GM18907 (cell line): ENCODE results near the gene SNX9.
A peak's percentile ranks its signal among the peaks of the same experiment; 100 is the strongest.
"Not testable (repeated sequence)": the region's sequence is repeated elsewhere in the genome, so short reads cannot be mapped to it uniquely, and the experiment has no call there.

Source experiments
- ATAC-seq: cut with Tn5 transposase; IDR thresholded peaks from one replicate; pipeline ENCODE4 v1.9.1; 2021; ENCODE audit warnings: mild to moderate bottlenecking, moderate library complexity; ENCODE audit not compliant: unreplicated experiment

SNX9 gene

DNA sequence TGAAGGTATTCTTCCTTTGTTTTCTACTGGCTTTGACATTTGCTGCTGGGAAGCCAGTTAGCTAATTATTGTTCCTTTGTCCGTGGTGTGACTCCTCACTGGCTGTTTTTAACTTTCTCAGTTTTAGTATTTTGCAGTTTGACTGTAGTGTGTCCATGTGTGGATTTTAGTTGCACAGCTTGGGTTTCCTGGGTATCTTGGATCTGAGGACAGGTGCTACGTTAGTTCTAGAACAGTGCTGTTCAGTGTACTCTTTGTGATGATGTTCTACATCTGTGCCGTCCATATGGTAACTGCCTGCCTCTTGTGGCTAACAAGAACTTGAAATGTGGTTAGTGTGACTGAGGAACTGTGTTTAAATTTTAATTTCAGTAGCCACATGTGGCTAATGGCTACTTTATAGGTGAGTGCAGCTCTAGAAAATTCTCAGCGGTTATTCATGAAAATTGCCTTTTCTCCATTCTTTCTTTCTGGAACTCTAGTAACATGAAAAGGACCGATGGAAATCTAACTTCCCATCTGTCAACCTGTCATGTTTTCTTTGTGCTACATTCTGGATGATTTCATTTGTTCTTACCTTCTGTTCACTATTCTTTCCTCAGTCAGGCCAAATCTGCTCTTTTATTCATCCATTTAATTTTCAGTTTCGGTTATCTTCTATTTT is 7.4 kb downstream of the SNX9 start:
- peak; percentile 92 for ATAC-seq

GRCh38 chr6:157831018-157831369 is 7.9 kb downstream of the SNX9 start:
- ATAC-seq, result no peak

DNA sequence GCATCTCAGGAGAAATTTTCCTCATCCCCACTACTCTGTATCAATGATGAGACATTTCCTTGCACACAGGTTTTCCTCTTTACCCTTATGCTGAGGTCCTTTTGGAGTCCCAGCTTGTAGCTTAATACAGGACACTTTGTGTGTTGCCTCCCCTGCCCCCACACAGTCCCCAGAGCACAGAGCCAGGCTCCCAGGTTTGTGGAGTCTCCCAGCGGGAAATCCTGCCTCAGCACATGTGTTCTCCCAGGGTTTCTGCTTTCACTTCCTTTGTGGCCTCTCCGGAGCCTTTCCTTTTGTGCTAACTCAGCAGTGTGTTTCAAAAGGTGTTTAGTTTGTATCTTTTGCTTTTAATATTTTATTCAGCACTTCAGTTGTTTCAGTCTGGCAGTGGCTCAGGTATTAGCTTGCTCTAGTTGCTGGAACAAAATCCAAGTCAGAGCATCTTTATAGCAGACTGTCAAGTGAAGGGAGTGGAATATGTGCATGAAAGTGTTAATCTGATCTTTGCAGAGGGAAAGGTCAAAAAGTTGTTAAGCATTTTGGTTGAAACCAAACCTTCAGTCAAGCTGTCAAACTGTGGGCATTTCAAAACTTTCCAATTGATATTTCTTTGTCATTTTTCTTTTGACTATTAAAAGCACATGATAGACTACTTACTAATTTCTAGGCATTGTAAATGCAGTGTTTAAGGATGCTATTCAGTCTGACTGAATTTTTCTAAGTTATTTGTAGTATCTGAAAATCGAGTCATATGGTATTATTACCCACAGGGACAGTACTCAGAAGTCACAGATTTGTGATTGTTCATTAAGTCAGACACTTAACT is 8.6 kb downstream of the SNX9 start:
- no peak for ATAC-seq

- no peak for ATAC-seq
These were observed 9.4 kb downstream of the SNX9 start for GRCh38 chr6:157832250-157832967.

DNA sequence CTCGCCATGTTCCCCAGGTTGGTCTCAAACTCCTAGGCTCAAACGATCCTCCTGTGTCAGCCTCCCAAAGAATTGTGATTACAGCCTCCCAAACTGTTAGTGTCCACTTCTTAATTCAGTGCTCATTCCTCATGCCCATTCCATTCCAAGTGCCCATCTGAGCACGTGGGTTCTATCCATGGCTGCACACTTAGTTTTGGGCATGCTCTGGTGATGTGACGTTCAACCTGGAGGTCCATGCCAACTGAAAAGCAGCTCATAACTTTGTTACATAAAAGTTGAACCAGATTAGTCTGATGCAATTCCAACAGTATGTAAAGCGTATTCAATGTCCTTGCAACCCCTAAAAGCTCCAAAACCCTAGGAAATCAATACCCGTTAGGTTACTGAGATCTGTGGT is 11.5 kb downstream of the SNX9 start:
- no peak for ATAC-seq

- no peak for ATAC-seq
These were observed 15.8 kb downstream of the SNX9 start for GRCh38 chr6:157838718-157839430.

DNA sequence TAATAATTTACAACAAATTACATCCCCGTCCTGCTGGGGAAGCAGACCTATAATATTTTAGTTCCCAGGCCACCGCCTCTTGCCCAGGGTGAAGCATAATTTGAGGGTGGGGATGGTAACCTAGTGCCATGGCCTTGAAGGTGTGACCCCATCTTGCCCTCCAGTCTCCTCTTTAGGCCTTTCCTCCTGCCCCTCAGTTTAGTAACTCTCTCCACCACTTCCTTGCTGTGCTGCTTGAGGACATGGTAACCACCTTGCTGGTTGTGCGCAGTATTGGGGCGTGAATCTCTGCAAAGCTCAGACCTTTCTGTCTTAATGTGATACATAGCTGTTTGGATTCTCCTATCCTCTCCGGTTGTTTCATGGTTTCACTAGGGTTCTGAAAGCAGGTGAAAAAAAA is 16.6 kb downstream of the SNX9 start:
- no peak for ATAC-seq

DNA sequence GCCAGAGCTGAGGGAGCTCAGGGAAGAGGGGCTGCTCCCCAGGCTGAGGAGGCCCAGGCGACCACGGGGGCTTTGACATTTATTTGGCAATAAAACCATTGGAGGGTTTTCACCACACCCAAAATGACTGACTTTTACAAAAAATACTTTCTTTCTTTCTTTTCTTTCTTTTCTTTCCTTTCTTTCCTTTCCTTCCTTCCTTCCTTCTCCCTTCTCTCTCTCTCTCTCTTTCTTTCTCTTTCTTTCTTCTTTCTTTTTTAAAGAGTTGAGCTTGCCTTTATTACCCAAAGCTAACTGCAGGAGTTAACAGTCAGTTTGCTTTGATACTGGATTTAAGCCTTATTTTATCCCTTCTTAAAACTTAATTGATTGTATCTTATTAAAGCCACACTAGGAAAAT is 17.2 kb downstream of the SNX9 start:
- no peak for ATAC-seq

GRCh38 chr6:157840776-157841175 is 17.7 kb downstream of the SNX9 start:
- no peak for ATAC-seq

- ATAC-seq, result peak; percentile 90
These were observed 18.3 kb downstream of the SNX9 start for GRCh38 chr6:157841211-157841840.

DNA sequence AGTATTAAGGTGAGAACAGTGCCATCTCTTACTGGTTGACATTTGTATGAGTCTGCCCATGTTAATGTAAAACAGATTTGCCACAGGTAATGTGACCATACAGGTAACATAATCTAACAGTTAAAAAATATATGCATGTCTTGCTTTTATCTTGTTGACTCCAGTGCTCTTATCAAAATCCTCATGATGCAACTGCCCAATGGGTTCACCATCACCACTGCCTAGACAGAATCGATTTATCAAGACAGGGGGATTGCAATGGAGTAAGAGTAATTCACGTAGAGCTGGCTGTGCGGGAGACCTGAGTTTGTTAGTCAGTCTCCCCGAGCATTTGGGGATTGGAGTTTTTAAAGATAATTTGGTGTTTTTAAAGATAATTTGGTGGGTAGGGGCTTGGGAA is 19.2 kb downstream of the SNX9 start:
- ATAC-seq, result no peak

DNA sequence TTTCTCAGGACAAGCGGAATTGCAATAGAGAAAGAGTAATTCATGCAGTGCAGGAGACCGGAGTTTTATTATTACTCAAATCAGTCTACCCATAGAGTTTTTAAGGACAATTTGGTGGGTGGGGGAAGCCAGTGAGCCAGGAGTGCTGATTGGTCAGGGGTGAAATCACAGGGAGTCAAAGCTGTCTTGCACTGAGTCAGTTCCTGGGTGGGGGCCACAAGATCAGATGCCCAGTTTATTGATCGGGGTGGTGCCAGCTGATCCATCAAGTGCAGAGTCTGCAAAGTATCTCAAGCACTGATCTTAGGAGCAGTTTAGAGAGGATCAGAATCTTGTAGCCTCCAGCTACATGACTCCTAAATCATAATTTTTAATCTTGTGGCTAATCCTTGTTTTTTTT is 21.1 kb downstream of the SNX9 start:
- ATAC-seq, result not testable (repeated sequence)

- ATAC-seq, result no peak
These were observed 22.6 kb downstream of the SNX9 start for GRCh38 chr6:157845493-157846259.

DNA sequence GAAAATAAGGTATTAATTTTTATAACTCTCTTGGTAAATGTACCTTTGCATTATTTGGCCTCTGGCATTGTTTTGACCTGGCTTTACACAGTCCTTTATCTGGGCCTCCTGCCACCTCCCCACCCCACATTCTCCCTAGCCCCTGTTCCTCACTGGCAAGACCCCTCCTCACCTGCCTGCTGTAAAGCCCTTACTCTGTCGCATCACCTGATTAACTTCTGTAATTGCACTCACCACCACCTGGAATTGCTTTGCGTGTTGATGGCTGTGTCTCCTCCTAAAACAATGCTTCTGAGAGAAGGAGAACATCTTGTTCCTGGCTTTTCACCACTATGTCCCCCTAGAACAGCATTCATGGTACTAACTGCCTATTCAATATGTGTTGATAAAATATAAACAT is 24.8 kb downstream of the SNX9 start:
- no peak for ATAC-seq

DNA sequence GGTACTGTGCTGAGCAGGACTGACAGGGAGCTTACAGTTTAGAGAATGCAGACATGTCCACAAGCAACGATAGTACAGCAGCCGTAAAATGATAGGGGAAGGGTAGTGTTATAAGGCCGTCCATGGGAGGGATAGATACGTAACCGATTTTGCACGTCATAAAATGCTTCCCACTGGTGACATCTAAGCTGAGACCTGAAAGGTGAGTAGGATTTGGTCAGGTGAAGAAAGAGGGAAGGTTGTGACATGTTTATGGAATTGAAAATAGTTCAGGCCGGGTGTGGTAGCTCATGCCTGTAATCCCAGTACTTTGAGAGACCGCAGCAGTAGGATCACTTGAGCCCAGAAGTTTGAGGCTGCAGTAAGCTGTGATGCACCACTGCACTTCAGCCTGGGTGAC is 25.6 kb downstream of the SNX9 start:
- ATAC-seq, result no peak

DNA sequence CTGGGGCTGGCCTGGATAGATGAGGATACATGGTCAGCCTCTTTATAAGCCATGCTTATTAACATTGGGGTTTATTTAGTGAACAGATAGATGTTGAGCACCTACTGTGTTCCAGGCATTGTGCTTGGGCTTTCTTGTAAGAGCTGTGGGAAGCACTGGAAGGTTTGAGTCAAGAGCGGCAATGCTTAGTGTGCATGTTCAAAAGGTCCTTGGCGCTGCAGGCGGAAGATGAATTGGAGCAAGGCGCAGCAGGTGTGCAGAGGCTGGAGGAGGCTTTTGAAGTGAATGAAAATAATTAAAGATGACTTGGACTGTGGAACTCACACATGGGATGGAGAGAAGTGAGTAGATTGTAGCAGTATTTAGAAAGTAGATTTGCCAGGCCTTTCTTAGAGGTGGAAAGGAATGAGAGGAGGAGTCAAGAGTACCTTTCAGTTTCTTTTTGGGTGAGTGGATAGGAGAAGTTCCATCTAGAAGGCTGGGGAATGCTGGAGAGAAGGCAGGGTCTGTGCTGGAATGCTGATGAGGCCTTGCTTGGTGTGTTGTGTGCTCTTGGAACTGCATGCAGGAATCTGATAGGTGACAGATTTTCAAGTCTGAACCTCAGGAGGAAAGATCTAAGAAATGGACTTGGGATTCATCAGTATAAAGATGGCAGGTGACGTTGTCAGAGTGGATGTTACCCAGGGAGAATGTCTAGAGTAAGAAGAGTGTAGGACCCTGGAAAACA is 26.4 kb downstream of the SNX9 start:
- ATAC-seq, result no peak

DNA sequence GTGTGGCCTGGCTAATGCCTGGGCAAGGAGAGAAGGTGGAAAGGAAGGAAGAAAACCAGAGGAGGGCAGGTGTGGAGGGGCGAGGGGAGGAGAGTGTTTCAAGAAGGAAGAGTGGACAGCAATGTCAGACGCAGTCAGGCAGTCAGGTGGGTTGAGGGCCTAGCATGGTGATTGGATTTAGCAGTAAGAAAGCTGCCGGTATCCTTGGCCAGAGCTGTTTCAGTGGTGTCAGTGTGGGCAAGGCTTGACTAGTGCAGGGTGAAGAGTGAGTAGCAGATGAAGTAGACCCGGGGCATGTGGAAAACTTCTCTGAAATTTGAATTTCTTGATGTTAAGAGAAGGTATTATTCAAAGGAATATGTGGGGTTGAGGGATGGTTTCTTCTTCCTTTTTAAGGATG is 27.0 kb downstream of the SNX9 start:
- no peak for ATAC-seq

DNA sequence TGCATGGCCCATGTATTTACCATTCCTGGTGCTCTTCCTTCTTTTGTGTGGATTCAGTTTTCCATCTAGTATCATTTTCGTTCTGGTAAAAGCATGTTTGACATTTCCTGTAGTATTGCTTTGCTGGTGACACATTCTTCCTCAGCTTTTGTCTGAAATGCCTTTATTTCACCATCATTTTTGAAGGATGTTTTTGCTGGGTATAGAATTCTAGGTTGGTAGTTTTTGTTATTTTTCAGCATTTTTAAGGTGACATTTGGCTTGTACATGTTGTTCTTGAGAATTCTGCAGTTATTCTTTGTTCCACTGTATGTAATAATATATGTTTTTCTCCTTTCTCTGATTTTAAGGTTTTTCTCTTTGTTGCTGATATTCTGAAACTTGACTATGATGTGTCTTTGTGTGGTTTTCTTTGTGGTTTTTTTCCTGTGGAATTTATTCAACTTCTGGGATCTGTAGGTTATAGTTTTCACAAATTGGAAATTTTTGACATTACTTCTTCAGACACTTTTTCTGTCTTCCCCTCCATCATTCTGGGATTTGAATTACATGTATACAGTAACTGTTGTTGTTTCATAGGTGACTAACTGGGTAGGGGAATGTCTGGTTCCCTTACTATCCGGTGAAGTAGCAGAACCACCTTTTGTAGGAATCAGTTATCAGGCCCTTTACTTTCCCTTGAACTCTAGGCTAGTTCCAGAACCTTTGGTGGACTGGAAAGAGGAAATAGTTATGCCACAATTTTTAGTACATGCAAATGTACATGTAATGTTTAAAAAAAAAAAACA is 30.2 kb downstream of the SNX9 start:
- ATAC-seq, result no peak
